ENCODE data around the gene CMTM8. TPM values are rescaled to one million over a fixed set of nuclear protein-coding genes. Genes with fewer than 3 reads are reported as not detected.

Gene CMTM8
- total and polyA plus RNA-seq, 2 of the 8 experiments (the other 6 are each of a cell fraction or from before 2014, with no cell fraction given): 10.5 to 22.4 TPM

DNA sequence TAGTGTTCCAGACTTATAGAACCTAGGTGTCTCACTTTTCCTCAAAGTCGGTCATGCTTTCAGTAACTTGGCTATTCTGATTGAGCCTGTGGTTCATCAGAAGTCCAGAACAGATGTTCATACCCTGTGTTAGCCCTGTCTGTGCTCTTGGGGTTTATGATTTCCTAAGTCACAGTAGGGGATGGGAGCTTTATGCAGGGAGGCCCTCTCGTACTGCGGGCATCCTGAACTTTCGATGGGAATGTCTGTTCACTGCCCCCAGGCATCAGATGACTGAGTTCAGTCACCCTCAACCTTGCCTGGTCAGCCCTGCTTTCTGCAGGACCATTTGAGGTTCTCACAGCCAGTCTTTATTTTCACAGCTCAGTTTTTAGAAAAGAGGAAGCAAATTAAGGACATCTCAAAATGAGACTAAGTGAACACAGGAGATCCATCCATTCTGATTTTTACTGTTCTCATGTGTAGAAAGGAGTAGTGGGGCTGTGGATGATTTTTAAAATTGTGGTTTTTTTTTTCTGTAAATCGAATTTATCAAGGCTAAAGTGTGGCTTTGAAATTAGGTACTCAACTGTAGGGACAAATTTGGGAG is 71.3 kb downstream of the CMTM8 start:
- H3K4me2 ChIP-seq (ENCODE audit: insufficient read depth in 1 of 2, low read depth in 2 of 2, low read length in 2 of 2): no peak overlapping the region
- H3K4me3 ChIP-seq (ENCODE audit: extremely low read depth in 1 of 4, insufficient read depth in 2 of 4, low read depth in 3 of 4, low read length in 4 of 4): no peak overlapping the region
- H2BK5ac ChIP-seq (ENCODE audit: low read depth, low read length): no peak overlapping the region
- H4K8ac ChIP-seq (ENCODE audit: extremely low read depth, insufficient read depth, low read length): no peak overlapping the region
- ChIA-PET POLR2A (ENCODE audit: partially characterized antibody) (no interaction called here), CTCF (ENCODE audit: partially characterized antibody) (interaction anchor here (0.8 to 5.1 kb wide), 6 partner anchors 14 to 156 kb away, joined by 3 to 28 read pairs (median 9); no protein-coding TSS in a partner anchor)
- H3K79me1 ChIP-seq (ENCODE audit: low read depth, low read length): no peaks in the 10 kb centered on the region; the same call in none of the 2 replicates
- DNase-seq (ENCODE audit: low read depth in 1 of 2, low spot score in 2 of 2) (no peak), FAIRE-seq (no peak)
- no peak overlapping the region for H4K5ac ChIP-seq (ENCODE audit: insufficient read length, low read depth, low read length)
- no peaks in the 10 kb centered on the region for H3K23me2 ChIP-seq (ENCODE audit: low read depth, low read length)
- no peak overlapping the region for H2AK5ac ChIP-seq (ENCODE audit: low read depth, low read length)
- 88% methylated on average over 5 of the region's 5 CpGs; no CpG with 5 or more reads in 1 of the 2 experiments for WGBS, 2 experiments (ENCODE audit: extremely low coverage in 1 of 2, insufficient coverage in 1 of 2, insufficient read length in 1 of 2, insufficient replicate concordance in 2 of 2, low coverage in 1 of 2, low lambda C conversion rate in 2 of 2, missing lambda C conversion rate in 1 of 2)
- H3K56ac ChIP-seq (replicated peaks; ENCODE audit: insufficient read length, low read depth, low read length): no peak overlapping the region
- H3K4ac ChIP-seq (replicated peaks; ENCODE audit: insufficient read length, low read depth, low read length): no peak overlapping the region
- H3K18ac ChIP-seq (ENCODE audit: extremely low read depth, low read length): no peak overlapping the region
- no peak overlapping the region for H2BK20ac ChIP-seq (ENCODE audit: low read length)
- no peak overlapping the region for H3K27ac ChIP-seq (ENCODE audit: low read depth, low read length)
- no peak overlapping the region for H3K23ac ChIP-seq (ENCODE audit: insufficient read length)
- no peak overlapping the region for H2AFZ ChIP-seq (ENCODE audit: low read length)
- H2BK15ac ChIP-seq (ENCODE audit: low read length): no peak overlapping the region
- H3K27me3 ChIP-seq (replicated peaks in 1 of 4; ENCODE audit: control insufficient read depth in 3 of 4, extremely low read depth in 1 of 4, insufficient read depth in 3 of 4, low read length in 3 of 4): no peaks in the 10 kb centered on the region
- no peak overlapping the region for H2BK12ac ChIP-seq (ENCODE audit: low read depth, low read length)
- no peak overlapping the region for H3K14ac ChIP-seq (ENCODE audit: insufficient read length)
- H3K79me2 ChIP-seq (ENCODE audit: control insufficient read depth in 1 of 2, insufficient read depth in 2 of 2, low read length in 2 of 2): no peaks in the 10 kb centered on the region
- no peak overlapping the region for H2BK120ac ChIP-seq (replicated peaks; ENCODE audit: low read depth, low read length)
- no peaks in the 10 kb centered on the region for H4K20me1 ChIP-seq (replicated peaks in 1 of 2; ENCODE audit: control insufficient read depth in 1 of 2, insufficient read depth in 2 of 2, low read length in 2 of 2)
- peaks cover 0 to 19% (median 5%) of the 10 kb centered on the region in 4 experiments; a peak in 5 of 7 replicates for H3K4me1 ChIP-seq (replicated peaks in 1 of 4; ENCODE audit: control insufficient read depth in 3 of 4, insufficient read depth in 4 of 4, low read length in 3 of 4)
- no peak overlapping the region for H4K91ac ChIP-seq (replicated peaks; ENCODE audit: insufficient read length, low read length)
- H3K36me3 ChIP-seq (ENCODE audit: control insufficient read depth in 2 of 4, insufficient read depth in 4 of 4, low read length in 3 of 4): no peaks in the 10 kb centered on the region
- no peaks in the 10 kb centered on the region for H3K9me3 ChIP-seq (ENCODE audit: insufficient read depth in 2 of 2, low read depth in 1 of 2, low read length in 1 of 2)
- H3K9ac ChIP-seq (replicated peaks in 1 of 4; ENCODE audit: extremely low read depth in 1 of 4, low read depth in 3 of 4, low read length in 3 of 4): no peak overlapping the region
- TF ChIP-seq SIRT6 (IDR thresholded peaks at IDR 0.05; ENCODE audit: low read length) (no peak), SIX5 (IDR thresholded peaks at IDR 0.05; ENCODE audit: low read depth, low read length) (no peak), EP300 (IDR thresholded peaks at IDR 0.05; ENCODE audit: borderline replicate concordance in 1 of 2, low read depth in 2 of 2, low read length in 2 of 2) (no peak), TBP (IDR thresholded peaks at IDR 0.05; ENCODE audit: low read depth, low read length) (no peak), MAX (IDR thresholded peaks at IDR 0.05) (no peak), SAP30 (IDR thresholded peaks at IDR 0.05; ENCODE audit: insufficient read depth, insufficient replicate concordance, low read length) (no peak), E2F6 (IDR thresholded peaks at IDR 0.05) (no peak), YY1 (IDR thresholded peaks at IDR 0.05; ENCODE audit: low read depth, low read length) (no peak), EZH2 (IDR thresholded peaks at IDR 0.05; ENCODE audit: low read depth, low read length, severe bottlenecking) (no peak), RAD21 (IDR thresholded peaks at IDR 0.05 in 1 of 2, conservative IDR thresholded peaks at IDR 0.05 in 1 of 2; ENCODE audit: low read depth in 2 of 2, low read length in 2 of 2) (no peak), FOSL1 (IDR thresholded peaks at IDR 0.05; ENCODE audit: insufficient read depth, low read depth, low read length) (no peak), CBX5 (IDR thresholded peaks at IDR 0.05; ENCODE audit: low read depth, low read length) (no peak)
